ENCODE results near the gene CDON.

- TF ChIP-seq MAFK (IDR thresholded peaks at IDR 0.05; ENCODE audit: partially characterized antibody) (no peak), ELK1 (IDR thresholded peaks at IDR 0.05; ENCODE audit: low read depth, low read length) (no peak), TP53 (CRISPR knock-in tag; IDR thresholded peaks at IDR 0.05) (no peak), POLR2AphosphoS2 (conservative IDR thresholded peaks at IDR 0.05; ENCODE audit: low read length) (no peak), EP300 (IDR thresholded peaks at IDR 0.05) (no peak)
These were observed 119.8 kb downstream of the CDON start for GRCh38 chr11:125942771-125943428.
